ENCODE results near the gene TMEM91. TPM values are rescaled to one million over a fixed set of nuclear protein-coding genes. Genes with fewer than 3 reads are reported as not detected.
A peak's percentile ranks its signal among the peaks of the same experiment; 100 is the strongest.
"Not testable (repeated sequence)": the region's sequence is repeated elsewhere in the genome, so short reads cannot be mapped to it uniquely, and the experiment has no call there.

TMEM91 gene
- 6.6 TPM for polyA plus RNA-seq (2013, experiment 1 of 2; ENCODE audit: insufficient read length)
- polyA plus RNA-seq (2013, experiment 2 of 2; ENCODE audit: insufficient read length), result 8.5 TPM

DNA sequence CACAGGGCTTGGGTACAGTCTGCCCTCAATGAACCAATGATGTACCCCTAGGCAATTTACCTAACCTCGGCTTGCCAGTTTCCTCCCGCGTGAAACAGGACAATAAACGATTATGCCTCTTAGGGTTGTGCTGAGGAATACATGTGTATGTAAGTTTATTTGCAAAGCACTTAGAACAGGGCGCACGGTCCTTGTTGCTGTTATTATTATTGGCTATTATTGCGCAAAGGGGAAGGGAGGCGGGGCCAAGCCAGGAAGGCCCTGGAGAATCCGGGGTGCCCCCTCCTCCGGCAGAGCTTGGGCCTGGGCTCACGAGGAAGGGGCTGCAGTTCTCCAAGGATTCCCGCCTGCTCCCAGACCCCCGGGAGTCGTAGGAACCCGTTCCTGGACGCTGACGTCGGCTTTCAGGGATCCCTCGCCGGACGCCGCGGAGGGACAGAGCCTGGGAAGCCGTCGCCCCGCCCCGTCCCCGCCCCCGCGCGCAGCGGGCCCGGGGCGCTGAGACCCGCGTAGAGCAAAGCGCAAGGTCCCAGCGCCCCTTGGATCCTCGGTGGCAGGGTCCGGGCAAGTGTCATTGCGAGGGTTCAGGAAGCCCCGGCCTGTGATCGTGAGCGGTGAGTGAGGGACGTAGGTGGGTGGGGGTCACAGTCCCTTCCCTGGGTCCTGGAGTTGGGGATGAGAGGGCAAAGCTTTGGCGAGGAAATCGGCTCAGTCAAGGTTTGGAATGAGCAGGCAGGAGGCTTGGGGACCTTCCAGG lies at the start of gene TMEM91:
Gene TMEM91 (plus strand): TSS at position 293 of the 757 bp plus-strand sequence. CDS start 1,777 bp downstream, outside the sequence.
- no peak for DNase-seq

DNA sequence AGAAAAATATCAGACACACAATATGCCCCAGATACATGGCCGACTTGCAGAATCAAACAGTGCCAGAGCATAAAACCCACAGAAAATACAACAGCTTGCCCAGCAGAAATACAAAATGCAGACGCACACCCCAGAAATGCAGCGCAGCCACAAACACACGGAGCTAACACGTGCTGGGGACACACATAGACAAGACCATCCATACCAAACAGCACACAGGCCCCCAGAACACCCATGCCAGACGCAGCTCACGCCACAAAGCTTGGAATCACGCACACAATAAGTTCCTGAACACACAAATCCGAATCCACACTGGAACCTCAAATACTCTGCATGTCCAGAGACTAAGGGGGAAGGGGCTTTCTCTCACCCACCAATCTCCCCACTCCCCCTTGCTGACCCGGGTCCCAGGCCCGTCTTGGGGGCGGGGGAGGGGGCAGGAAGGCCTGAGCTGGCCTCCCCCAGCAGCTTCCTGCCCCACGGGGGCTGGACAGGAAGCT lies 49.2 kb upstream of the TMEM91 start:
- DNase-seq, result peak; percentile 59

DNA sequence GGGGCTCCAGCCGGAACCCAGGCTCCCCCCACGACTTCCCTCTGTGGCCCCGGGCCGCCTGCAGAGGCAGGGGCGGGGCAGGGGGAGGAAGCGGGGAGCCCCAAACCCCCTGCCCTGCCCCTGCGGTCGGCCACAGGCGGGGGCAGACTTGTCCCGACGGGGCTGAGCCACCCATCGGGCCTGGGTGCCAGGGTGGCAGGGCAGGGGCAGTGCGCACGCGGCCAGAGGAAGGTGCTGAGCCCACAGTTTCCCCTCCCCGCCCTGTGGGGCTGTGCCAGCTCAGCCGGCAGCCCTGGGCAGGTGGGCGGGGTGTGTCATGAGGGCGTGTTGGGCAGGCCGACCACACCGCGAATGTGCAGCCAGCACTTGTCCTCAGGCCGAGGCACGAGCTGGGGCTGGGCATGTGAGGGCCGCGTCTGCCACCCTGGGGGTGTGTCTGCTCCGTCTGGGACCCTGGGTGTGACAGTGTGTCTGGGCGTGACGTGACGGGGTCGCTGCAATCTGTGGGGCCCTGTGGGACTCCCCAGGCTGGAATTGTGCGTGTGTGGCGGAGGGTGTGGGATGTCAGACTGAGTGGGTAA lies 48.7 kb upstream of the TMEM91 start:
- DNase-seq, result peak; percentile 12

DNA sequence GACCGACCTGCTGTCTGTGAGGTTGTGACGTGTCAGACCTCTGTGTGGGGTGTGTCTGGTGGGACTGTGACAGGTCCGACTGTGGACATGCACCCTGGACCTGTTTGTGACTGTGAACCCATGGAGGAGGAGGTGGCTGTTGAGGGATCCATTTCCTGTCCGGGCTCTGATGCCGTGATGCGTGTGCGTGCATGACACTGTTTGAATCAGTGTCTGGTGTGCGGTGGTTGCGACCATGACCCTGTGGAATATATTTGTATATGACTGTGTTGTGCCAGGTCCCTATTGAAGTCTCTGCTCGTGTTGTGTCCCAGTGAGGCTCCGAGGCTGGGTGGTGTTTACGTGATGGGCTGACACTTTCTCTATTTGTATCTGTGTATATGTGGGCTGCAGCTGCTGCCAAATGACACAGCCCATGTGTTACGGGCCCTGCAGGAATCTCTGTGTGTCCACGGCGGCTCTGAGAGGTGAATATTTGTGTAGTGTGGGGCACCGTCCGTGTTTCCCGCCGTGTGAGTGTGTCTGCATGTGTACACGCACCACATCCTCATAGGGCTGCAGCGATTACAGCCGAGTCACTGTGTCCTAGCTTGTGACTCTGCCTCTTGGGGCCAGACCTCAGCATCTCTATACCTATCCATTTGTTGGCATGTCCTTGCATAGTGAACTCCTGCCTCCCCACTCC lies 48.0 kb upstream of the TMEM91 start:
- DNase-seq, result peak; percentile 23

DNA sequence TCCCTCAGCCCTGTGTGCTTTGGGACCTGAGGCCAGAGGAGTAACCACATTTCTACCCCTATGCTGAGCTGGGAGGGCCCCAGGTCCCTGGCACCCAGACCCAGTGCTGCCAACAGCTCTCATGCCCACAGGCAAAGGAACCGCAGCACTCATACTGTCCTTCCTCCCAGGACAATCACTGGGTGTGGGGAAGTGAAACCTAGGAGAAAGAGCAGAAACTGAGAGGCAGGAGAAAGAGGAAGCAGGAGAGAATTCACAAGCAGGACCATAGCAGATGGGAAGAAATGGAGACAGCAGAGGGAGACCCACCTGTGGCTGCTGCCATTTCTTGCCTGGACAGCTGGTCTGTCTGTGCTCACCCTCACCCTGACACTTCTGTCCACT lies 47.5 kb upstream of the TMEM91 start:
- no peak for DNase-seq

DNA sequence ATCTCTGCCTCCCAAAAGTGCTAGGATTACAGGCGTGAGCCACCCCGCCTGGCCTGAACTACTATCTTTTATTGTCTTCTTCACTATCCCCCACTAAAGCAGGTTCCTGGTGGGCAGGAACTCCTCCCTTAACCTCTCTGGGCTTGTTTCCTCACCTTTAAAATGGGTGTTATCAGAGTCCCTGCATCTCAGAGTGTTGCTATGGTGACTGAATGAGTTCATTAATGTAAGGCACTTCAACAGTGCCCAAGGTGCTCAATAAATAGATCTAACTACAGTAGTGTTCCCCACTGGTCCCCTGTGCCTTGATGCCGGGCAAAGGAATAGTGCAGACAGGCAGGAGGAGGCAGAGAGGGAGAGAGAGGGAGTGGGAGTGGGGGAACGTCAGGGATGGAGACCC lies 45.9 kb upstream of the TMEM91 start:
- DNase-seq, result no peak

DNA sequence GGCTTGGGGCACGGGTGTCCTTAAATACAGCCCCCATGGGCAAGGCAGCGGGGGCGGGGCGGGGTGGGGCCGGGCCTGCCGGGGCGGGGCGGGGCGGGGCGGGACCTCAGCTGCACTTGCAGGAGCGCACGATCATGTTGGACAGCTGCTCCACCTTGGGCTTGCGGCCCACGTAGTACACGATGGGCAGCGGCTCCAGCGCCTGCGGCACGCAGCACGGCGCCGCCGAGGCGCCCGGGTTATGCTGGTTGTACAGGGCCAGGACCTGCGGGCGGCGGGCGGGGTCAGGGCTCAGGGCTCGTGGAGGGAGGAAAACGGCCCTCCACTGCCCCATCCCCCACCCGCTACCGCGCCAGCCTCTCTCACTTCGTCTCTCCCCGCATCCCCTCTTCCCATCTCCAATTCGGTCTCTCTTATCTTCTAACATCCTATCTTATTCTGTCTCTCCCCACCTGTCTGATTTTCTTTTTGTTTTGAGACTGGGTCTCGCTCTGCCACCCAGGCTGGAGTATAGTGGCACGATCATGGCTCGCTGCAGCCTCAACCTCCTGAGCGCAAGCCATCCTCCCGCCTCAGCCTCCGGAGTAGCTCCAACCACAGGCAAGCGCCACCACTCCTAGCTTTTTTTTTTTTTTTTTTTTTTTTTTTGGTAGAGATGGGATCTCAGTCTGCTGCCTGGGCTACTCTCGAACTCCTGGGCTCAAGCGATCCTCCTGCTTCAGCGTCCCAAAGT lies 45.2 kb upstream of the TMEM91 start:
- no peak for DNase-seq

DNA sequence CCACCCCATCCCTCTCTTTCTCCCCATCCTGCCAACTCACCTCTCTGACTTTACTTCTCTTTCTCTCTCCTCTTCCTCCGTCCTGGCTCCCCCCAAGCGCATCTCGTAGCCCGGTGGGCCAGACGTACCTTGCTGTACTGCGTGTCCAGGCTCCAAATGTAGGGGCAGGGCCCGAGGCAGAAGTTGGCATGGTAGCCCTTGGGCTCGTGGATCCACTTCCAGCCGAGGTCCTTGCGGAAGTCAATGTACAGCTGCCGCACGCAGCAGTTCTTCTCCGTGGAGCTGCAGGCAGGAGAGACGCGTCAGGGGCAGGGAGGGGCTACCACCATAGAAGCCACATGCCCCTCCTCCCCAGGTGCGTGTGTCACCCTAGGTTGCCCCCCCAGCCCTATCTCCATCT lies 44.3 kb upstream of the TMEM91 start:
- DNase-seq, result no peak

DNA sequence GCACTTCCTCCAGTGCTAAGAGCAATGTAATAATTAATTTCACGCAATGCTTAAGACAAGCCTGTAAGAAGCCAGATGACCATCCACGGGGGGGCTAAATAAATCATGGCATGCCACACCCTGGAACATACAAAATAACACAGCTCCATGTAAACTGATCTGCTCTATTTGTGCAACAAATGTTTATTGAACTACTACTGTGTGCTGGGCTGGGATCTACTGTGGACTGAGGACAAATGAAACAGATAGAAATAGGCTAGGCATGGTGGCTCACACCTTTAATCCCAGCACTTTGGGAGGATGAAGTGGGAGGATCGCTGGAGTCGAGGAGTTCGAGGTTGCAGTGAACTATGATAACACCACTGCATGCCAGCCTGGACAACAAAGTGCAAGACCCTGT lies 43.9 kb upstream of the TMEM91 start:
- no peak for DNase-seq

DNA sequence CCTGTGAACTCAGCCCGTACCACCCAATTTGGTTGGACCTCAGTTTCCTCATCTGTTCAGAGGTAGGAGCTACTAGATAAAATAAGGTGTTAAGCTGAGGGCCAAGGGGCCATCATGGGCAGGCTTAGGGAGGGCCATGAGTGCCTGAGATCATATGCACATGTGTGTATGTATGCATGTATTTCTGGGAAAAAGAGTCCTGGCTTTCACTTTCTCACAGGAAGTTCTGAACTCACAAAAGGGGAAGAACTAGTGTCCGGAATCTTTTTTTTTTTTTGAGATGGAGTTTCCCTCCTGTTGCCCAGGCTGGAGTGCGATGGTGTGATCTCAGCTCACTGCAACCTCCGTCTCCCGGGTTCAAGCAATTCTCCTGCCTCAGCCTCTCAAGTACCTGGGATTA lies 41.5 kb upstream of the TMEM91 start:
- no peak for DNase-seq

DNA sequence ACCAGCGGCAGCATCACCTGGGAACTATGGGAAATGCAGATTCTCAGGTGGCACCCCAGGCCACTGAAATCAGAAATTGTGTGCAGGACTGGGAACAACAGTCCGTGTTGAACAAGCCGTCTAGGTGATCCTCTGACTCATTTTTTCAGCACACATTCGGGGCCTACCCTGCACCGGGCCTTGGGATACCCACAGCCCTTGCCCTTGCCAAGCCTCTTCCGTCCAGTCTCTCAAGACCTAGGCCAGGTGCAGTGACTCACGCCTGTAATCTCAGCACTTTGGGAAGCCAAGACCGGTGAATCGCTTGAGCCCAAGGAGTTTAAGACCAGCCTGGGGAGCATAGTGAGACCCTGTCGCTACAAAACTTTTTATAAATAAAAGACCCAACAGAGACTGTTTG lies 40.9 kb upstream of the TMEM91 start:
- DNase-seq, result no peak

DNA sequence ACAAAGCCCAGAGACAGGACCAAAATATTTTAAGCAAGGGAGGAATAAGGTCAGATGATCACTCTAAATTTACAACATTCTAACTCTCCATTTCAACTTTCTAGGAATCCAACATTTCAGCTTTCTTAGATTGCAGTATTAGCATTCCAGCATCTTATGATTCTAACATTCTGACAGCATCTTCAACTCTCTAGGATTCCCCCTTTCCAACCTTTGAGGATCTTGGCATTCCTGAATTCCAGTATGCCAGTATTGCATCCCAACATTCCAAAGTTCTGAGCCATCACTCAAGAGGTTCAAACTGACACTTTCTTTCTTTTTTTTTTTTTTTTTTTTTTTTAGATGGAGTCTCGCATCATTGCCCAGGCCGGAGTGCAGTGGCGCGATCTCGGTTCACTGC lies 36.4 kb upstream of the TMEM91 start:
- DNase-seq, result peak; percentile 82

DNA sequence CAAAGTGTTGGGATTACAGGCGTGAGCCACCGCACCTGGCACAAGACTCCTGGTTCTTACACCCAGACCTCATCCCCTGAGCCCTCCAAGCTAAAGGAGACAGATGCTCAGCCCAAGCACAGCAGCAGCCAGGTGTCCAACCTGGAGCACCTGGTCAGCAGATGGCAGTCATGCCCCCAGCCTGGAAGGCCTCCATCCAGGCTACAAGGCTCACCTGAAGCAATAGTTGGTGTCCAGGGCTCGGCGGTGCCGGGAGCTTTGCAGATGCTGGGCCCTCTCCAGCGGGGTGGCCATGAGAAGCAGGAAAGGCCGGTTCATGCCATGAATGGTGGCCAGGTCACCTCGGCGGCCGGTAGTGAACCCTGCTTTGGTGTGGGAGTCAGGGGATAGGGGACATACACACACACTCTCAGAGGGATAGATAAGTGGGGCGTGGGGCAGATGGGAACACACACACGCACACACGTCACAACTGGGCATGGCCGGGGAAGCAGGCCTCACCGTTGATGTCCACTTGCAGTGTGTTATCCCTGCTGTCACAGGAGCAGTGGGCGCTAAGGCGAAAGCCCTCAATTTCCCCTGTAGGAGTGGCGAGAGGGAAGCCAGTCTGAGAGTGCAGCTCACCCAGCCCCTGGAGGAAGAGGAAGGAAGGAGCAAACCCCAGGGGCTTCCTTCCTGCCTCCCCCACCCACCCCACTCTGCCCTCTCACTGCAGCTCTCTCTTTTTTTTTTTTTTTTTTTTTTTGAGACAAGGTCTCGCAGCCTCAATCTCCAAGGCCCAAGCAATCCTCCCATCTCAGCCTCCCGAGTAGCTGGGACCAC lies 34.5 kb upstream of the TMEM91 start:
- DNase-seq, result no peak

DNA sequence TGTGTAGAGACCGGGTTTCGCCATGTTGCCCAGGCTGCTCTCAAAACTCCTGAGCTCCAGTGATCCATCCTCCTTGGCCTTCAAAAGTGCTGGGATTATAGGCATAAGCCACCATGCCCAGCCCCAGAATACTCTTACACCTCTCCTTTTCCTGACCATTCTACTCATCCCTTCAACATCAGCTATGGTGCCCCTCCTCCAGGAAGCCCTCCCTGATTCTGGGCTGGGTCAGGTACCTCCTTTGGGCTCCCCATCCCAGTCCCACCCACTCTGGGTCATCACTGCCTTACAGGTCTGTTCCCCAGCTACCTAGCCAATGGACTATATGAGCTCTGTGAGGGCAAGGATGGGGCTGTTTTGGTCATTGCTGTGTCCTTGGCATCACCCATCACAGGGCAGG lies 32.2 kb upstream of the TMEM91 start:
- no peak for DNase-seq

DNA sequence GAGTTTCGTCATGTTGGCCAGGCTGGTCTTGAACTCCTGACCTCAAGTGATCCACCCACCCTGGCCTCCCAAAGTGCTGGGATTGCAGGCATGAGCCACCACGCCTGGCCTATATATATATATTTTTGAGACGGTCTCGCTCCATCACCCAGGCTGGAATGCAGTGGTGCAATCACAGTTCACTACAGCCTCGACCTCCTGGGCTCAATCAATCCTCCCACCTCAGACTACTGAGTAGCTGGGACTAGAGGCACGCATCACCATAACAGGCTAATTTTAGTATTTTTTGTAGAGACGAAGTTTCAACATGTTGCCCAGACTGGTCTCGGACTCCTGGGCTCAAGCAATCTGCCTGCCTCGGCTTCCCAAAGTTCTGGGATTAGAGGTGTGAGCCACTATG lies 29.4 kb upstream of the TMEM91 start:
- not testable (repeated sequence) for DNase-seq

DNA sequence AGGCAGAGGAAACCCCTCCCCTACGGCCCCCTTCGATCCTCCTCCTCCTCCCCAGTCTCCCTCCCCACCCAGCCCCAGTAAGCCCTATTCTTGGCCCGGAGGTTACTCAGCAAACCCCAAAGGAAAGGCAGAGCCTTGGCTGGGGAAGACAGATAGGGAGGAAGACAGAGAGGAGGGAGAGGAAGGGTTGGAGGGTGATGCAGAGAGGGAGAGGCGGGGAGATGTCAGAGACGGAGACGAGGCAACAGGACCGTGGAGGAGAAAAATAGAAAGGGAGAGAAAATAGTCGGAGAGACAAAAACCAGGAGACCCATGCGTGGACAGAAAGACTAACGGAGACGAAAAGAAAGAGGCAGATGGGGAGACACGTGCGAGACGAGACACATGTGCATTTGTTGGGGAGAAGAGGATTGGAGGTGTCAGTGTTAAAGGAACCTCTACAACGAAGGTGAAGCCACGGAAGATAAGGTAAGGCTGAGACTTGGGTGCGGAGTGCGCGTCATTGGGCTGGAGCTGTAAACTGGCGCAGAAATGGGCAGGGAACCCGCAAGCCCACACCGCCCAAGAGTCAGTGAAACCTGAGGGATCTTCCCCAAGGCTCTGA lies 25.5 kb upstream of the TMEM91 start:
- peak; percentile 17 for DNase-seq

DNA sequence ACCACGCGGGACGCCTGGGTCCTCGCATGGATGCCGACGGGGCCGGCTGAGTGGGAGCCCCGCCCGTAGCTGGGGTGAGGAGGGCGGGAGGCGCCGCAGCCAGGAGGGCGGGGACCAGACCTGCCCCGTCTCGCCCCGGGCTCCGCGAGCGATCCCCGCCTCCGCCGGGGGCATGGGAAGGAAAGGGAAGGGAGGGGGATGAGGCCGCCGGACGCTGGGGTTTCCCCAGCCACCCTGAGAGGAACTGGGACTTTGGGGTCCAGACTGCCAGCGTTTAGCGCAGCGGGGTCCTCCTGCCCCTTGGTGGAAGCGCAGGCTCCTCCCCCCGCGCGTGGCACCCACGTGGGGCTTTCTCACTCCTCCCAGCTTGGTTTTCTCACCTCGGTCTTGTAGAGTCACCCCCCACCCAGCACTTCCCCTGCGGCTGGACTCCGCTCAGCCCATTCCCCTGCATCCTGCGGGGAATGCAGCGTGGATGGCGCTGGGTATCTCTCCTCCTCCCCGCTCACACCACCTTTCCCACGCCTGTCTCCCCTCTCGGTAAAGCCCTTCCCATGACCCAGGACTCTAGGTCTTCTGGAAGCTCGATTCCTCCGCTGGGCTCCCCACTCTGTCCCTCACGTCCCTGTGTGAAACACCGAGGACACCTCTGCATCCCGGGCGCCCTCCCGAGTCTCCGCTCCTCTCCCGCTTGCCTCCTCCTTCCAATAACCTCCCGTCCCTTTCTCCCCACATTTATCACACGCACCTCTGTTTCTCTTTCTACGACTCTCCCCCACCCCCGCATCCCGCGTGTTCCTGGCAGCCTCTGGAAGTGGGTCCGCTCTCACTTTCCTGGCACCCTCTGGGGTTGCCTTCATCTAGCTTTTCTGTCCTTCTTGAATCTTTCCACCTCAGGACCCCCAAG lies 24.7 kb upstream of the TMEM91 start:
- DNase-seq, result peak; percentile 44

DNA sequence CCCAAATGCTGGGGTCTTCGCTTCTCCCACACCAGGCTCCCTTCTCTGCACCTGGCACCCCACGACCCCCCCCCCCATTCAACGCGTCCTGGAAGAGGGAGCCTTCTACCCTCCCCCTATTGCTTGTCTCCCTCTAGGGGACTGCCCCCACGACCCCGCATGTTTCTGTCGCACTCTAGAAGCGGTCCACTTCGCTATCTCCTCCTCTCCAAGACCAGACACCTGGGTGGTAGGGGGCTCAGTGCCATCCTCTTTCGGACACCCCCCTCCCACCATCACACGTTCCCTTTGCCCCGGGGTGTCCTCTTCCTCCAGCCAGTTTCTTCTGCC lies 24.1 kb upstream of the TMEM91 start:
- DNase-seq, result no peak

DNA sequence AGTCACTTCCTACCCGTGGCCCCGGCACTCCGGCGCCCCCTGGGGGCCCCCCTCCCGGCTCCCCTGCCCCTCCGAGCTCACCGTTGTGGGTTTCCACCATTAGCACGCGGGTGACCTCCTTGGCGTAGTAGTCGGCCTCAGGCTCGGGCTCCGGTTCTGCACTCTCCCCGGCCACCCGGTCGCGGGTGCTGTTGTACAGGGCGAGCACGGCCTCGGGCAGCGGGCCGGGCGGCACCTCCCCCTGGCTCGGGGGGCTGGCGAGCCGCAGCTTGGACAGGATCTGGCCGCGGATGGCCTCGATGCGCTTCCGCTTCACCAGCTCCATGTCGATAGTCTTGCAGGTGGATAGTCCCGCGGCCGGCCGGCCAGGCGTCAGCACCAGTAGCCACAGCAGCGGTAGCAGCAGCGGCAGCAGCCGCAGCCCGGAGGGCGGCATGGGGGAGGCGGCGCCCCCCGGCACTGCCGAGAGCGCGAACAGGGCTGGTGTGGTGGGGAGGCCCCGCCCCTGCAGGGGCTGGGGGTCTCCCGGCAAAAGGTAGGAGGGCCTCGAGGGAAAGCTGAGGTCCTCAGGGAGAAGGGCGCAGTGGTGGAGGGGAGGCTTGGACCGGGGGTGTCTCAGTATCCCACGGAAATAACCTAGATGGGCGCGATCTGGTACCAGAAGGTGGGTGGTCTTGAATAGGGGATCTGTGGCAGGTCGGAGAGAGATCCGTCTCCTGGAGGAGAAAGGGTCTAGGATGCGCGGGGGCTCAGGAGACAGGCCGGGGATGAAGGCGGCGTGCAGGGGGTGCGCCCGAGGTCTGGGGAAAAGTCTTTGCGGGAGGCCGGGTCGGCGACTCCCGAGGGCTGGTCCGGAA lies 23.5 kb upstream of the TMEM91 start:
- peak; percentile 50 for DNase-seq
